ENCODE measurements around the gene LHX8.

LHX8 gene

DNA sequence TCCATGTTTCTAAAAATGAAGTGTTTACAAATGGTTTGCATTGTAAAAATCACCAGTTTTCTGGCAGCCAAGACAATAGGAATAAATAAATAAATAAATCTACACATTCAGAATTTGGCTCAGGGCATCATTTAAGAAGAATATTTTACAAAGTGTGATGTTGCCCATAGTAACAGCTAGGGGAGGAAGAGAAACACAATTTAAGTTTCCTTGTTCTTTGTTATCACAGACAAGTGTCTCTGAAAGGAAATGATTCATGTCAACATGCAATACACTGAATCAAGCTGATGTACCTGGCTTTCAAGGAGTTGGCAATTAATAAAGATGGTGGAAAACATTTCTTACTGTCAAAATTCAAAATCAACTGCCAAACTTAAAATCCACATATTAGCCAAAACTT, 74.7 kb downstream of the LHX8 start:
- DNase-seq, result no peak
